Kidney capillary endothelial cell (primary cell): Measurements from ENCODE around the gene DCC.

Source experiments
- DNase-seq: peaks from one replicate; pipeline ENCODE4 v3.0.0-alpha.2; 2018; ENCODE audit warnings: low spot score

The DCC gene

DNA sequence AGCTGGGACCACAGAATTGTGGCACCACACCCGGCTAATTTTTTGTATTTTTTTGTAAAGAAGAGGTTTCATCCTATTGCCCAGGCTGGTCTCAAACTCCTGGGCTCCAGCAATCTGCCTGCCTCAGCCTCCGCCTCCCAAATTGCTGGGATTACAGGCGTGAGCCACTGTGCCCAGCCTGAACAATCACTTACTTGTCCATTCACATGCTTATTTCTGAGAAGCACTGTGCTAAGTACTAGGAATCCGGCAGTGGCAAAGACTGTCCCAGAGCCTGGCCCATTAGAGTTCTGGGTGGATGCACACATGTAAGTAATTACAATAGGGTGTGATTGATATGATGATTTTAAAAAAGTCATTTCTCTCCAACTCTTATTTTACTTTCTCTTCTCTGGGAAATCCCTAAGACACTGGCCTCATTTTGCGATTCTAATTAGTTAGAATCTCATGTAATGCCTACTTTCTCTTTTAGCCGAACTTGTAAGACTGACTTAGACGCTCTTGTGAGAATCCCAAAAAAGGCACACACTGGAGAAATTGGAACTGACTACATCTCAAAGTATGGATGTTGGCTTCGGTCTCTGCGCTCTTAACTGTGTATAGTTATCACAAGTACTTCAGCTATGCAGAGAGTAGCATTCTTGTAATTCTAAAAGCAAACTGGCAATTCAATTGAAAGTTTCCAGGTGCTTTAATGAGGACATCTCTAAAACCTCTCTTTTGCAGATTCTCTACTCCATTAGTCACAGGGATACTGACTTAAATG lies 567.7 kb downstream of the DCC start:
- DNase-seq, result no peak

DNA sequence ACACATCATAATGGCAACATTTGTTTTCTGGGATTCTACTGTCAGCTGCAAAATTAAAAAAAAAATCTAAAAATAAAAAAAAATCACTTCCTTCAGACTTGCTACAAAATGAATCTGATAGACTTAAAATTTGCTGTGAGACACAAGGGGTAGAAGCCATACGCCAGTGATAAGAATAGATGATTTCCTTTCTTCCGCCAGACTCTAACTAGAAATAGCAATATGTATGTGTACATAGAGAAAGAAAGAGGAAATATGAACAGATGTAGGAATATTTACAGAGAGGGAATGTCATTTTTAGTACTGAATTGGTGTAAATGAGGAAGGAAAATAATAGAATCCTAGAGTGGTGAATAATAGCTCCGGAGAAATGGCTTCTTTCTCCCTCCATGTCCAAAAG lies 574.2 kb downstream of the DCC start:
- no peak for DNase-seq

DNA sequence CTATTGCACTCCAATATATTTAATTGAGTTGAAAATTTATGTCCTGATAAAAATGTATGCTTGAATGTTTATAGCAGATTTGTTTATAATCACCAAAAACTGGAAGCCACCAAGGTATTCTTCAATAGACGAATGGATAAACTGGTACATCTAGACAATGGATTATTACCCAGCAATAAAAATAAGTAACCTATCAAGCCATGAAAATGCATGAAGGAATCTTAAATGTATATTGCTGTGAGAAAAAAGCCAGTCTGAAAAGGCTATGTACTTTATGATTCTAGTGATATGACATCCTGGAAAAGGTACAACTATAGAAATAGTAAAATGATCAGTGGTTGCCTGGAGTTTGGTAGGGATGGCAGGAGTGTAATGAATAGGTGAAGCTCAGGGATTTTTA lies 580.7 kb downstream of the DCC start:
- DNase-seq, result no peak

DNA sequence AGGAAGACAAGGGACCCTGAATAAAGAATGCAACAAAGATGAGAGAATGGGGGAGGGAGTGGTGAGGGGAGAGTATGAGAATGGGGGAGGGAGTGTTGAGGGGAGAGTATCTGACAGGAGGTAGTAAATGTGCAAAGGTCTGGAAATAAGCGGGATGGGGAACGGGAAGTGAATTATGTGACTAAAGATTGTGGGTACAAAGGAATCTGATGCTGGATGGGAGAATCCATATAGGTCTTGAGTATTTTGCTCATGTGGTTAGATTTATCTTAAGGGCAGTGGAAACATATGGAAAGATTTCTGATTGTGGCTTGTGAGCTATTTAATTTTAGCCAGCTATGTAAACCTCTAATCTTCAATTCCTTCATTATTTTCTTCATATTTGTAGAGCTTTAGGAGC lies 593.4 kb downstream of the DCC start:
- no peak for DNase-seq

DNA sequence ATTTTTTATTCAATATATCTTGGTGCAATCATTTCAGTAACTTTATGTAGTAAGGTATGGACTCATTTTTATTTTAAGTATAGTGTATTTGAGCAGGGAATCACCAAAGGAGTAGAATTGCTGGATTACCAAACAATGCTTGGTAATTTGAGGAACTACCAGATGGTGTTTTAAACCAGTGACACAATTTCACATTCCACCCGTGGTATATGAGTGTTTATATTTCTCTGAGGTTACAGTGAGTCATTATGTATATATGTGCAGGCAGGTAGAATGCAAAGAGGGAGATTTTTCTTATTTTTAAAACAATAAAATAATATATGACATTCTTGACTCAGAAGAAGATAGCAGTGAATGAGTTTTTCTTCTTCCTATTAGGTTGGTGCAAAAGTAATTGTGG lies 596.9 kb downstream of the DCC start:
- DNase-seq, result no peak

DNA sequence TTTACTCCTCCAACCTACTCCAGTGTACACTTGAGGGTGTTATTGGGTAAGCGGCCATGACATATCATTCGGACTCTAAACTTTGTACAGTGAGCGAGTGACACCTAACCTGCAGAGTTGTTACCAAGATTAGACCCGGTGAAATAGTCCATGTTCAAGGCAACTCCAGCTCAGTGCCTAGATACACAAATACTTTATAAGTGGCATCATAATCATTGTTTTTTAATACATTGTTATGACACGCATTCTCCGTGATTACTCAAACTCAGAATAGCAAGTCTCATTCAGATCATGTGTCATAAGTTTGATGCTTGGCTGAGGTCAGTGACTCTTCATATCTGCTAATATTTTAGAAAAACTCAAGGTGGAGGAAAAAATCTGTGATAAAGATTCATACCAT lies 597.8 kb downstream of the DCC start:
- DNase-seq, result no peak

DNA sequence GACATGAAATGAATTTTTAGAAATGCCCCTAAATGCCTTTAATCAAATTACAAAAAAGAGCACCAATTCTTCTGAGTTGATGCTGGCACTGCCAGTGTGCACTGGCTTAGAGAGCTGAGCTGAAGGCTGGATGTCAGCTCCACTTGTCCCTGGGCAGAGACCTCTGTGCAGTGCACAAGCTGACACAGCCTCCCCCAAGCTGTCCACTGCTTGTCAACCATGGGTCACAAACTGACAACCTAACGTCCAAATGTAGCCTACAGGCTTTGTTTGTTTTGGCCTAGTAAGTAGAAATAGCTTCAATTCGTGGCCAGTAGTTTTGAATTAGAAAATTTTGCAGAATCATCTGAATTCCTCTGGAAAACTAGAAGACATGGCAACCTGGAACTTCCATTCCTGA lies 605.6 kb downstream of the DCC start:
- DNase-seq, result no peak

DNA sequence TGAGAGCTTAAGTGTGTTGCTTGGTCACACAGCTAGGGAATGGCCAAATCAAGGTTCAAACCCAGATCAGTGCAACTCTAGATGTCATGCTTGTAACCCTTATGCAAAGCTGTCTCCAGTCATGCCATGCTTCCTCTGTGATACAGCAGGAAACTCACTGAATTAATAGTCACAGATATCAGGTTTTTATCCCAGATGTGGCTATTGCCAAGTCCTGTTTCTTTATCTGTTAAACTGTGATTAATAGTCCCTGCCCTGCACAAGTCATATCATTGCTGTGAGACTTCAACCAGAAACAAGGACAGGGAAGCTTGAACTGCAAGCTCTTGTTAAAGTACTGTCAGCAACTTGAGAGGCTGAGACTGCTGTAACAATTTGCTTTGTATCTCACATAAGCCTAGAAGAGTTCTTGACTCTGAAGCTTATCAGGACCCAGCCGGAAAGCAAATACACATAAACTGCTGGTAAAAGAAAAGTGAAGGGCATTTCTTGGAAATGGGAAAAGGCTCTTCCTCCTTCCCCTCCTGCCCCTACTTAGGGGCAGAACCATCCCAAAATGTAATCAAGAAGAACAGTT lies 609.0 kb downstream of the DCC start:
- no peak for DNase-seq

DNA sequence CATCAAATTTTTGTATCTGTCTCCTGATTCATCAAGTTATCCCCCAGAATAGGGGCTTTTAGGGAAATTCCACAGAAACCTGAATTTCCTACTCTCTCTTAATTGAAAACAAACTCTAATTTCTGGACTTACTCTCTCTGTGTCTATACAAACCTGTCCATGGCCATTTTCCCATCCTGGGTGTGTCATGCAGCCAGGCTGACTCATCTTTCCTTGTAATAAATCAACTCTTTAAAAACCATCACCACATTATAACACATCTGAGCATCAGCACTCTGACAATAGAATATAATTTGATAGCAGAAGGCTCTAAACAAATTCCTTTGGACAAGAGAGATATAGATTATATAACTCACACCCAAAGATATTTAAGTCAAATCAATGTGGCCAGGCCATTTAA lies 610.2 kb downstream of the DCC start:
- no peak for DNase-seq

DNA sequence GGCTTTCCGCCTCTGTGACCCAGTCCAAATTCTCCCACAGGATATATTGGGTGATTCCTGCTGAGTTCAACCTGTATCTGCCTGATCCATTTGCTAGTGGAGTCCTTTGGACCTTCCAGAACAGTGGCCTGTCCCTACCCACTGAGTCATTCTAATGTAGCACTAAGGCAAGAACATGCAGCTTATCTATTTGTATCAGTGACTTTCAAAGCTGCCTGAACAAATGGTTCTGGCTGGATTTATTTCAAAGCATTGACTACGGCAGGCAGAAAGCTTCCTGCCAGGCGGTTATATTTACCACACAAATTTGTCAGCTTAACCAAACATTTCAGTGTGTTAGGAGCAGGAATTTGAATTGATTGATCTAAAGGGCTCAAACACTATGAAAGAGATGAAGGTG lies 613.4 kb downstream of the DCC start:
- no peak for DNase-seq

DNA sequence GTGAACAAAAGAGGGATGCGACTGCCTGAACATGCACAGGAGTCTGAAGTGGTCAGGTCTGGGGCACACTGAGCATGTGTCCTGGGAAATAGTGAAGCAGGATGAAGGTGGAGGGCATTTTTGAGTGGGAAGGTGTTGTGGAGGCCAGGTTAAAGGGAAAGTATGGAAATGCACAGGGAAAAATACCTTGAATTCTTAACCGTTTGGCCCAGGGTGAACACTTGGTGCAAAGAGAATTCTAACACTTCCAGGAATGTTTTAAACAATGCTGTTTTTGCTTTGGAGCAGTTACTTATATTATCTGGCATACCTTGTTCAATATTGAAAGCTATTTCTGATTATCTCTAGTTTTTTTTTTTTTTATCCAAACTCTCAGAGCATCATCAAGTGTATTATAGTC lies 623.5 kb downstream of the DCC start:
- DNase-seq, result no peak

DNA sequence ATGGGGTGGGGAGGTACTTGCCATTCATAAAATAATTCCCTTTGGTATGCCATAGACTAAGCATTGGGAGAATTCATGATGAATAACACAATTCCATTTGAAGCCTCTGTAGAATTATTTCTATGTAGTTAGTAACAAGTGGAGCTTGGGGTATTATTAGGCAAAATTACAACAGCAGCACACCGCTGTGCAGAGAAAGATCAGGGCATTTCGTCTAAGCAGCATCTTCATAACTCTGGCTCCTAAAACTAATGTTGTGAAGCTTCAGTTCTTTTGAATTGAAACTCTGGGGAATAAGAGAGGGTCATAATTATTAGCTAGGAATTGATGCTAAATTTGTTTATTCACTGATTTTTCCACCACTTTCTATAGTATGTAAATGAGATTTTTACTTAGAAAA lies 630.7 kb downstream of the DCC start:
- no peak for DNase-seq

DNA sequence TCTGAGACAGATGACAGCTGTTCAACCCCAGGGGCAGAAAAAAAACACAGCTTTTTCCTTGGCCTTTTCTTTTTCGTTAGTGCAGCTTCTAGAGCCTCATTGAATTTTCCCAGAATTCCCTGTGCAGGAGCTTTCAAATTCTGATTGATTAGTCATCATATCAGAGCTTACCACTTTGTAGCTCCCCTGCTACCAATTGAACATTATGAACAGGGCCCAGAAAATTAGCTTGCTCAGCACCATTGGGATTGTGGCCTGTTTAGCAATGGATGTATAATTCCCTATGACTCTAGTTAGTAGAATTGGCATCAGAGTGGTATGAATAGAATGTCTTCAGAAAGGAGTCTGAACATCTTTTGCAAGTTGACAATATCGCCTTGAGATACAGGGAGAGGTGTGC lies 631.1 kb downstream of the DCC start:
- DNase-seq, result no peak

DNA sequence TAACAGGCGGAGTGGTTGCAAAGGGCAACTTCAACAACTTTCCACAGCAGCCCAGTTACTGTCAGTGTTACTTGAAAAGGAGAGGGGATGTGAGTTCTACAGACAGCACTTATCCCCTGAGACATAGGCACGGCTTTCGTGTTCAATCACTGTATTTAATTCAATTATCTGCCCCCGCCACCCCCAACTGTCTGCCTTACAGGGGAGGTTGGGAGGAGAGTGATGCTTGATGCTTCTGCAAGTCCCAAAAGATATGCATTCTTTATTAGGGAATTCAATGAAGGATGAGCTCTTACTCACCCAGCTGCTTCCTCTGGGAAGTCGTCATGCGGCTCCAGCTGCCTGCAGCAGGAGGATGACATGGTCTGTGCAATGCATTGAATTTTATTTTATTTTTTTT lies 639.9 kb downstream of the DCC start:
- DNase-seq, result peak; percentile 0

DNA sequence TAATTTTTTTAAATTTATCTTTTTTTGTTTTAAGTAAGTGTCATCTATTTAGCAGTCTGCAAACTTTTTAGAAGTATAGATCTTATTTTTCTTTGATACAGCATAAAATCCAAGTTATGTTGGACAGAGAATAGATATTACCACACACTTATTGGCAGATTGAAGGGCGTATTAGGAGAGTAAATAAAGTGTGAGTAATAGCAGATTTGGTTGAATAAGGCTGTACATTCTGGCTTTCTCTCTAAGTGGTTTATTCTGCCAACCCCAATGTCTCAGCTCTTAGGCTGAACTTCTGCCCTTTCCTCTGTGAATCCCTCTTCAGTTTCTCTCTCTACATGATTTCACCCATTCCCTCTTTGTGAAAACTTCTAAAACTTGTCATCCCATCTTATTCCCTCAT lies 651.2 kb downstream of the DCC start:
- DNase-seq, result no peak

DNA sequence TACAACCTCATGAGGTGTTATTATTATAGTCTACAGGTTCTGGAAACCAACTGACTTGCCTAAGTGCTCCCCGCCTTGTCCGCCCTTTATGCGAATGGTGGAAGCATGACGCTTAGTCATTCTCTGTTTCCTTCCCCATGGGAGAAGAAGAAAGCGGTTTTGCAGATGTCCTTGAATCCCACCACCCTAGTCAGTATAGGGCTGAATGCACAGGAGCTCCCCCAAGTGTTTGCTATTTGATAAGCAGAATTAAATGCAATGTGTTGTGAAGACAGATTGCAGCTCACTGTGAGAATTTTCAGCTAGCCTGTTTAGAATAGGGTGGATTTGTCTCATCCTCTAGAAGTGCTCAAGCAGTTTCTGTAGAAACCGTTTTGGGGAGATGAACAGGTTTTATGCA lies 652.0 kb downstream of the DCC start:
- peak; percentile 1 for DNase-seq

DNA sequence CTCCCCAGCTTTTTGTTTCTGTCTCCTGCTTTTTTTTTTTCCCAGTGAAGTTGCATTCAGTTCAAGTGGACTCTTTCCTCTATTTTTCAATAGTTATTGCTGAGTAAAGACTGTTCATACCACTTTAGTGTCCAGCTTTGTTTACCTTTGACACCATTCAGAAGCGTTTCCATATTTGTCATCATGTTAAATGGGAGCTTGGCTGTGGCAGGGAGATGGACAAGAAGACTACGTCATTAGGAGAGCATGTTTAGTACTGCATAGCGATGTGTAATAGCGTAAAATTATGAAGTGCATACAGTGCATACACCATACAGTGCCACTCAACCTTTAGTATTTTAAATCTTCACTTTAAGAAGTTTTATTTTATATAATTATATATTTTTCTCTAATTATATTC lies 655.9 kb downstream of the DCC start:
- no peak for DNase-seq

DNA sequence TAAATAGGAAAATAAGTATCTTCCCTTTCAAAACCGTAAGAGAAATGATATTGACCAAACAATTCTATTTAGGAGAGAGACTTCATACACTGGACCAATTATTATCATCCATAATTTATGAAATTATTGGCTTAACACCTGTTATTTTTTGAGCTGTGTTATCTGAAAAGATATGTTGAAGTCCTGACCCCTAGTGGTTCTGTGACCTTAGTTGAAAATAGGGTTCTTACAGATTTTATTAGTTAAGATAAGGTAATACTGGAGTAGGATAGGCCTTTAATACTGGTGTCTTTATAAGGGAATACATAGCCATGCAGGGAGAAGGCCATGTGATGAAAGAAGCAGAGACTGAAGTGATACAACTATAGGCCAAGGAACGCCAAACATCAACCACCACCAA lies 659.6 kb downstream of the DCC start:
- no peak for DNase-seq

DNA sequence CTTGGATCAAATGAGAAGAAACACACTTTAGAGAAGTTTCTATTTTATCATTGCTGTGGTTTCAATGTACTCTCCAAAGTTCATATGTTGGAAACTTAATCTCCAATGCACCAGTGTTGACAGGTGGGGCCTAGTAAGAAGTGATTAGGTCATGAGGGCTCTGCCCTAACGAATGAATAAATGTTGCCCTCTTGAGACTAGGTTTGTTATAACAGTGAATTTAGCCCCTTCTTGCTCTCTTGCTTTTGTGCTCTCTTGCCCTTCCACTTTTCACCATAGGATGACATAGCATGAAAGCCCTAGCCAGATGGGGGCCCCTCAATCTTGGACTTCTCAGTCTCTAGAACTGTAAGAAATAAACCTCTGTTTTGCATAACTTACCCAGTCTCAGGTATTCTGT lies 664.8 kb downstream of the DCC start:
- DNase-seq, result no peak

DNA sequence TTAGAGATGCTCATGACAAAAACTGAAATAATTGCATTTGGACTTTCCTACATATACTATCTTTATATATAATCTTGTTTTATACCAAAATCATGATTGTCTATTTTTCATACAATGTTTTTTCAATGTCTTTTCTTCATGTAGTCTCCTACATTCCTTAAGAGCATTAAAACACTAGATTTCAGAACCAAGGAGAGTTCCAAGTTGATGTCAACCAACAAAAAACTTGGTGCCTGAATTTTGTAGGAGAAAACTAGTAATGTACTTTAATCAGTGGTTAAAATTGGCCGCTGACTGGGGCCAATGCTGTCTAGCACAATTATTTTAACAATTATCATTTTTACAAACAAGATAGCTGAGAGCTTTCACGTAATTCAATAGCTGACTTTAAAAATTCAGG lies 678.8 kb downstream of the DCC start:
- peak; percentile 0 for DNase-seq

DNA sequence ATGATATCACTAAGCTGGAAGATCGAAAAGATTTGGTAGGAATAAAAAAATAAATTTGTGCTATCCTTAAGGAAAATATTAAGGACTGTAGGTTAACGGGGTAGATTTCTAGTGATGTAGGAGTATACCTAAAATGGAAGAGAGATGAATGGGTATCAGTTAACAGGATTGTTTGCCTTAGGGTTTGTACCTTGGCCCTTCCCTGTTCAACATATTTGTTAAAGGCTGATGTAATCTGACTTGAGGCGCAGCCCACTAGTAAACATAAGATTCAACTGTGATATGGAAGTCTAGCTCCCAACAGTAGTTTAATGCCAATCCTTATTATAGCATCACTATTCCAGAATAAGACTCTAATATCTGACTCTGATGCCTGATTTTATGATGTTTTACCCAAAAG lies 685.2 kb downstream of the DCC start:
- DNase-seq, result no peak

DNA sequence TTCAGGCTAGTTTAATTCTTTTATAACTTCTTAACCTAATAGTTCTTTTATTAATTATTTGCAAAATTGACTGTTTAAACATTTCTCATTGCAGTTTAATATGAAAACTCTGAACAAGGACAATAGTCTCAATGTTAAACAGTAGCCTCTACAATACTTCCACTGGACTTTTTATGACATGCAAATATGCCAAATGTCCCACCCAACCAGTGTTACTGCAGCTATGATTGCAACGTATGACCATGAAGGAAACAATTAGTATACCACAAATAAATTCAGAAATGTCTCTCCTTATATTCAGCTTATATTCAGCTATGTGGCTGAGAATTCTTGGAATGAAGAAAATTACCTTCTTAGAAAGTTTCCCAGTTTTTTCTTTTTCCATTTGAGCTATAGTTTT lies 688.6 kb downstream of the DCC start:
- DNase-seq, result no peak

DNA sequence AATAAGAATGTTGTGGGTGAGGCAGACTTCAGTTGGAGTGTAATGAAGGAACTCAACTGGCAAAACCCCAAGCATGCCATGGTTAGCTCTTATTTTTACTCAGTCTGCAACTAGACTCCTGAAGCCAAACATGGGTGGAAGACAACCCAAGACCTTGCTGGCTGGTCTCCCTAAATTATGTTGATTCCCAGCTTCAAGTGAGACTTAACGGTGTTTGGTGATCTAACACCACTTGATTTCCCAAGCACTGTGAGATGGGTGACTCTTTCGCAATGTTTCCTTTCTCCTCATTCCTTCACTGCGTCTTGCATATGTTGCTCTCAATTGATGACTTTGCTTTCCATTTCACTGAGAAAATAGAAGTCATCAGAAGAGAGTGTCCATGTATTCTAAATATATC lies 693.1 kb downstream of the DCC start:
- no peak for DNase-seq

DNA sequence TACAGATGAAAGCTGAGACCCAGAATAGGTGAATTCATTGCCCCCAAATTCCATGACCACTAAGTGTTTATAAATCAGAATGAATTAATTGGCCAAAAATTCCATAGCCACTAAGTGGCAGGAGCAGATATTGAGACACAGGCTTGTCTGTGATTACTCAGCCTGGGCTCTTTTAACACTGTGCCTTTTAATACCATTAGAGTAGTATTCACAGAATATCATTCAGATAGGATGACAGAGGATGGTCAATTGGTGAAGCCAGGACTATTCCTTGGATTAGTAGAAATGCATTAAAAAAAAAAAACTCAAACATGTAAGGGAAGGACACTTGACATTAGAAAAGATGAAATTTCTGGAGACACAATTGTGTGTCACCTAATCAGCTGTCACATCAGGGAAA lies 698.6 kb downstream of the DCC start:
- no peak for DNase-seq
